Chondrocyte (in vitro differentiated cells): ENCODE results near the gene CCNQ. TPM values are rescaled to one million over a fixed set of nuclear protein-coding genes. Genes with fewer than 3 reads are reported as not detected.

Experiments
- DNase-seq: peaks from one replicate; pipeline ENCODE4 v3.0.0; 2021; ENCODE audit warnings: mixed read lengths, low spot score
- H3K27ac Mint-ChIP-seq: one replicate; pipeline ENCODE4 v1.8.0; 2021; ENCODE audit warnings: mild to moderate bottlenecking, moderate library complexity, mixed read lengths; ENCODE audit not compliant: unreplicated experiment
- H3K27me3 Mint-ChIP-seq: 2 replicates; pipeline ENCODE4 v1.8.0; 2021; ENCODE audit warnings: low read depth, mixed read lengths
- H3K36me3 Mint-ChIP-seq: 2 replicates; pipeline ENCODE4 v1.8.0; 2021; ENCODE audit warnings: low read depth, mixed read lengths
- H3K4me1 Mint-ChIP-seq: 2 replicates; pipeline ENCODE4 v1.8.0; 2021; ENCODE audit warnings: low read depth, mild to moderate bottlenecking, mixed read lengths
- H3K4me3 Mint-ChIP-seq: one replicate; pipeline ENCODE4 v1.8.0; 2021; ENCODE audit warnings: mild to moderate bottlenecking, moderate library complexity, mixed read lengths; ENCODE audit not compliant: unreplicated experiment
- H3K9me3 Mint-ChIP-seq: 2 replicates; pipeline ENCODE4 v1.8.0; 2021; ENCODE audit warnings: low read depth, mixed read lengths
- CTCF ChIP-seq: fragments of 200-600 bp; sonication (generic); IDR thresholded peaks from 2 replicates; pipeline ENCODE4 v1.5.0; 2021; ENCODE audit warnings: antibody characterized with exemption, mild to moderate bottlenecking, moderate library complexity
- total RNA-seq: library from RNA; stranded (reverse); gene quantifications from 3 replicates; pipeline ENCODE4 v1.2.1, GENCODE V29; 2021

The CCNQ gene
- total RNA-seq, 1 donor from 2014 or later = 17.2 TPM

GRCh38 chrX:153588782-153589446 lies 10.0 kb downstream of the CCNQ start:
- no peak for TF ChIP-seq CTCF
- Mint-ChIP-seq H3K27ac (no peak overlapping the region), H3K27me3 (no peaks in the 10 kb centered on the region), H3K9me3 (peaks cover 5% of the 10 kb centered on the region), H3K4me3 (no peak overlapping the region), H3K4me1 (no peaks in the 10 kb centered on the region), H3K36me3 (peaks cover 13% of the 10 kb centered on the region)
- DNase-seq = peak; percentile 87

- Mint-ChIP-seq H3K27ac (no peak overlapping the region), H3K36me3 (peaks cover 12% of the 10 kb centered on the region), H3K4me3 (no peak overlapping the region), H3K9me3 (peaks cover 5% of the 10 kb centered on the region), H3K27me3 (no peaks in the 10 kb centered on the region), H3K4me1 (peaks cover 2% of the 10 kb centered on the region)
- no peak for DNase-seq
- TF ChIP-seq CTCF = no peak
These were observed 10.7 kb downstream of the CCNQ start for GRCh38 chrX:153588021-153588781.

- Mint-ChIP-seq H3K27ac (no peak overlapping the region), H3K4me1 (peaks cover 7% of the 10 kb centered on the region), H3K27me3 (no peaks in the 10 kb centered on the region), H3K4me3 (no peak overlapping the region), H3K9me3 (peaks cover 5% of the 10 kb centered on the region), H3K36me3 (peaks cover 12% of the 10 kb centered on the region)
- TF ChIP-seq CTCF = no peak
- no peak for DNase-seq
These were observed 11.6 kb downstream of the CCNQ start for GRCh38 chrX:153587342-153587741.

GRCh38 chrX:153585827-153586226 lies 13.1 kb downstream of the CCNQ start:
- Mint-ChIP-seq H3K27ac (no peak overlapping the region), H3K9me3 (peaks cover 5% of the 10 kb centered on the region), H3K4me1 (peaks cover 7% of the 10 kb centered on the region), H3K27me3 (no peaks in the 10 kb centered on the region), H3K36me3 (peaks cover 10% of the 10 kb centered on the region), H3K4me3 (no peak overlapping the region)
- no peak for TF ChIP-seq CTCF
- no peak for DNase-seq

- no peak overlapping the region for H3K4me3 Mint-ChIP-seq
- H3K36me3 Mint-ChIP-seq = peaks cover 10% of the 10 kb centered on the region
- no peaks in the 10 kb centered on the region for H3K27me3 Mint-ChIP-seq
- TF ChIP-seq CTCF = no peak
- no peak for DNase-seq
- no peak overlapping the region for H3K27ac Mint-ChIP-seq
- peaks cover 7% of the 10 kb centered on the region for H3K4me1 Mint-ChIP-seq
- peaks cover 5% of the 10 kb centered on the region for H3K9me3 Mint-ChIP-seq
These were observed 15.5 kb downstream of the CCNQ start for GRCh38 chrX:153583433-153583832.
